GM18517 (cell line): Measurements from ENCODE around the gene LPGAT1.
"Not testable (repeated sequence)": the region's sequence is repeated elsewhere in the genome, so short reads cannot be mapped to it uniquely, and the experiment has no call there.

Experiments used
- ATAC-seq: cut with Tn5 transposase; IDR thresholded peaks from one replicate; pipeline ENCODE4 v1.9.1; 2021; ENCODE audit warnings: mild to moderate bottlenecking, moderate library complexity; ENCODE audit not compliant: unreplicated experiment

The LPGAT1 gene

GRCh38 chr1:211736351-211736915, 94.1 kb downstream of the LPGAT1 start:
- ATAC-seq = no peak

DNA sequence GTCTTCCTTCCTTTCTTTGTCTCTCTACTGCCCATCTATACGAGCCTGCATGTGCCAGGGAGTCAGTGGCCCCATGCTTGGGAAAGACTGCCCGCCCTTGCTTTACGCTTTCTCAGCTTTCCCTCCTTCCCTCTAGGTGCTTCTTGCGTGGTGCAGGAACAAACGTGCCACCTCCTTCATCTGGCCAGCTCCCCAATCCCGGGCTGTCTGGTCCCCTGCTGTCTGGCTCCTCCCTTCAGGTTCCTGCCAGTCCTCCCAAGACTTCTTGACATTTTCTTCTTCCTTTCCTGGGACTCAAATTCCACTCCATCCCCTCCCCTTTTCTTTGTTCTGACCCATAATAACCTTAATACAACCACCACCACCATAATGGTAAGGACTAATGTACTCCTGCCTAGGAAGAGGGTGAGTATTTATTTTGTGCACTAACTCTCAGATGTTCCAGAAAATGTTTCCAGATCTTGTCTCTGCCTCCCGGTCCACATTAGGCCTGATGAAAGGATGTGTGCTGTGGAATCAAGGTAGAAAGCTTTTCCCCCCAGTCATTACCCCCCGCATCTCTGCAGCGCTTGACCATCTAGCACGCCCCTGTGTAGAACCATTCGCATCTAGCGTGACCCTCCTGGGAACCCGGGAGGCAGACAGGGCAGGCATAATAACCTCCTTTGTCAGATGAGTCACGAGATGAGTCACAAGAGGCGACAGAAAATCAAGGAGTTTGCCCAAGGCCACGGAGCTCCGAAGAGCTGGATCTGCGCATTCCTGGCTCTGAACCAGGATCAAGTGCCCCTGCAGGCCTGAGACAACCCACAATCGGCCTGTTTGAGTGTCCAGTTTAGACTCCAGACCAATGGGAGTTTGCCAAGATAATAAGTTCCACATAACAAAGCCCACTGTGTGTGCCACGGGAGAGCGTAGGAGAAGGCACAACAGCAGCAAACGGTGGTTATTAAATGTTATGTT, 95.1 kb downstream of the LPGAT1 start:
- no peak for ATAC-seq

GRCh38 chr1:211734791-211735190, 95.8 kb downstream of the LPGAT1 start:
- no peak for ATAC-seq

GRCh38 chr1:211734359-211734758, 96.2 kb downstream of the LPGAT1 start:
- ATAC-seq = no peak

DNA sequence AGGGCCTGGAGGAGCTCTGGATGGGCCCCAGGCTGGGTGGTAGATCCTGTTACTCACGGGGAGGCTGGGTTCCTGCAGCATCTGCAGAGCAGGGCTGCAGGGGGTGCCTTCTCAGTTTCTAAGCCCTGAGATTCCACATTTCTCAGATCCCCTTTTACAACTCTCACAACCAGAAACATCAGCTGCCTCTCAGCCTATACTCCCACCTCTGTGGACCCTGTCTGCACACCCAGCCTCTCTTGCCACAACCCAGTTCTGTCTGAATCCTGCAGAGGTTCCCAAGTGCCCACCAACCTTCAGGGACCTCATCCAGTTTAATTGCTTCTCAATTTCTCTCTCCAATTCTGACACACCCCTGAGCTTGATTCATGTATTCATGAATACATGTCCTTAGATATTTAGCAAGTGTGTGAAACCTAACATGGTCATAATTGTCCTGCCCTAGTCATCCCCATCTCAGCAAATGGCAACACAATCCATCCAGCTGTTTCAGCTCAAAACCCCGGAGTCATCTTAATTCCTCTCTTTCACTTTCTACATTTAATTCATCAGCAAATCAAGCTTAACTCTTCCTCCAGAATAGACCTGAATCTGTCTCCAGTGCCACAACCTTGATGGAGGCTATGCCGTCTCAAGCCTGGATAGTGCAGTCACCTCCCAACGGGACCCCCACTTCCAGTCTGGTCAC, 98.1 kb downstream of the LPGAT1 start:
- no peak for ATAC-seq

DNA sequence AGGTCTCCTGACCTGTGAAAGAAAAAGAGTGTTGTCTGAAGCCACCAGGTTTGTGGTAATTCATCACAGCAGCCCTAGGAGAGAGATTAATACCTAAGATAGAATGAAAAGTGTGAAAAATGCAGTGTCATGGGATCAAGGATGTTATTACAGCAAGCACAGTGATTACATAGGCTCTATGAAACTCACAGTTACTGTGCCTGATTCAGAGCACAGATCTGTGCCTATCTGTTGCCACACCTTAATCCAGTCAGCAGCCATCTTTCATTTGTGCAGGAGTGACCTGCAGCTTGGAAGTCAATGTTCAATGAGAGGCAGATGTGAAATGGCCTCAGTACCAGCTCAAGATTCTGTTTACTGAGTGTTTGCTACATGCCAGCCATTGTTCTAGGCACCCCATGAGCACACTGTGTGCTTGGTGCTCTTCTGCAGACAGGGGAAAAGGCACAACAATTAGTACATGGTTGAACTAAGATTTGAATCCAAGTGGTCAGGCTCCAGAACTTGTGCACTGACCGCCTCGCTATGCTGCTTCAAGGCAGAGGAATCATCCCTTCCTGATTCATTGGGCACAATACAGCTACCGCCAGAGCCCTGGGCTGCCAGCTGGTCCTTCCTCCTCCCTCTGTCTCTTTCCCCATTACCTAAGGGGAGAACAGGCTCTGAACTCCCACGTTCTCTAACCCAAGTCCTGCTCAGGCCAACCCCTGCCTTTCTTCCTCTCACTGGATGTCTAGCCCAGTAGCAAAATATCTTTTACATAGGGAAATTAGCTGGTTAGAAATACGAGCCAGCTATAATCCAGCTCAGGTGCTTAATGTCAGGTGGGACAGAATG, 98.9 kb downstream of the LPGAT1 start:
- ATAC-seq = no peak

- ATAC-seq = no peak
Observed at GRCh38 chr1:211730347-211730746, 100.2 kb downstream of the LPGAT1 start.

DNA sequence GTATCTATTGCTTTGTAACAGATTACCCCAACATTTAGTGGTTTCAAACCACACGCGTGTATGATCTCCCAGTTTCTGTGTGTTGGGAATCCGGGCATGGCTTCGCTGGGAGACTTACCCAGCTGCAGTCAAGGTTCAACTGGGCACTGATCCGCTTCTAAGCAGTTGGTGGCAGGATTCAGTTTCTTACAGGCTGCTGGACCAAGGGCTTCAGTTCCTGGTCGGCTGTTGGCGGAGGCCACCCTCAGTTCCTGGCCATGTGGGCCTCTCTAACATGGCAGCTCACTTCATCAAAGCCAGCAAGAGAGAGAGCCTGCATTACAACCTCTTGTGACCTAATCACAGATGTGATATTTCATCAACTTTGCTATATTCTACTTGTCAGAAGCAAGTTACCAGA, 101.3 kb downstream of the LPGAT1 start:
- no peak for ATAC-seq

GRCh38 chr1:211726467-211726995, 104.0 kb downstream of the LPGAT1 start:
- no peak for ATAC-seq

- no peak for ATAC-seq
Observed at GRCh38 chr1:211724687-211725196, 105.8 kb downstream of the LPGAT1 start.

GRCh38 chr1:211723273-211723672, 107.3 kb downstream of the LPGAT1 start:
- no peak for ATAC-seq

GRCh38 chr1:211722277-211723175, 108.0 kb downstream of the LPGAT1 start:
- ATAC-seq = no peak

DNA sequence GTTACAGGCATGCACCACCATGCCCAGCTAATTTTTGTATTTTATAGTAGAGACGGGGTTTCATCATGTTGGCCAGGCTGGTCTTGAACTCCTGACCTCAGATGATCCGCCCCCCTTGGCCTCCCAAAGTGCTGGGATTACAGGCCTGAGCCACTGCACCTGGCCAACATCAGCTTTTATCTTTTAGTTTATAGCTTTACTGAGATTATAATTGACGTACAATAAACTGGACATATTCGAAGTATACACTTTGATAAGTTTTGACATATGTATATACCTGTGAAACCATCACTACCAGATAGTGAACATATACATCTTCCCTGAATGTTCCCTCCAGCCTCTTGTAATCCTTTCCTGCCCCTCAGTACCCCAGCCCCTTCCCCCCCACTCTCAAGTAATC, 114.0 kb downstream of the LPGAT1 start:
- ATAC-seq = not testable (repeated sequence)

GRCh38 chr1:211715971-211716370, 114.6 kb downstream of the LPGAT1 start:
- no peak for ATAC-seq

DNA sequence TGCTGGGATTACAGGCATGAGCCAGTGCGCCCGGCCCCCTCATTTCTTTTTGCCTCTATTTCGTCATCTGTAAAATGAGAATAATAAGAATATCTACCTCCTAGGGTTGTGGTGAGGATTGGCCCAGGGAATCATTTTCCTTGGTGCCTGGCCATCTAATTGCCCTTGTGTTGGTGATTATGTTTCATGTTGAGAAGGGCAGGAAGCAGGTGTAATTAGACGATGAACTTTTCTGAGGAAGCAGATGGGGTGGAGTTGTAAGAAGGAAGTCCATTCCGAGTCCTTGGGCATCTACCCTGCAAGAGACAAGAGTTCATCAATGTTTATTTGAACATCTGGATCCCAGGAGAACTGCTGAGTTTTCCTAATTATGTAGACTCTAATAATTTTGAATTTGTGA, 116.4 kb downstream of the LPGAT1 start:
- no peak for ATAC-seq

DNA sequence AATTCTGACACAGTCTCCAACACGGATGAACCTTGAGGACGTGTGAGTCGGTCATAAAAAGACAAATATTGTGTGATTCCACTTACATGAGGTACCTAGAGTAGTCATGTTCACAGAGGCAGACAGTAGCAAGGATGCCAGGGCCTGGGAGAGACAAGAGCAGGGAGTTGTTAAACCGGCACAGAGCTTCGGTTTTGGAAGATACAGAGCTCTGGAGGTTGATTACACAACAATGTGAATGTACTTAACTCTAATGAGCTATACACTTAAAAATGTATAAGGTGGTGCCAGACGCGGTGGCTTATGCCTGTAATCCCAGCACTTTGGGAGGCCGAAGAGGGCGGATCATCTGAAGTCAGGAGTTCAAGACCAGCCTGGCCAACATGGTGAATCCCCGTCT, 117.3 kb downstream of the LPGAT1 start:
- no peak for ATAC-seq

GRCh38 chr1:211711315-211711705, 119.3 kb downstream of the LPGAT1 start:
- no peak for ATAC-seq

GRCh38 chr1:211710566-211711314, 119.8 kb downstream of the LPGAT1 start:
- no peak for ATAC-seq

- no peak for ATAC-seq
Observed at GRCh38 chr1:211708926-211709325, 121.6 kb downstream of the LPGAT1 start.
